Mucosa of descending colon (tissue), 3 donors: Measurements from ENCODE around the gene PIM3. TPM values are rescaled to one million over a fixed set of nuclear protein-coding genes. Genes with fewer than 3 reads are reported as not detected.
"Not testable (repeated sequence)": the region's sequence is repeated elsewhere in the genome, so short reads cannot be mapped to it uniquely, and the experiment has no call there.

Experiments used
- ATAC-seq: fragments of 200-7000 bp; cut with Tn5 transposase; one replicate; pipeline ENCODE4 v1.9.1; 2020; ENCODE audit warnings: mild to moderate bottlenecking, moderate library complexity
- DNase-seq, 3 donors: peaks; one replicate each; pipeline ENCODE4 v3.0.0-alpha.2; 2020
- H3K36me3 ChIP-seq: fragments of 200-600 bp; one replicate; pipeline ENCODE4 v1.8.0; 2021; ENCODE audit warnings: low read depth, mild to moderate bottlenecking
- H3K4me1 ChIP-seq: fragments of 200-600 bp; one replicate; pipeline ENCODE4 v1.8.0; 2021; ENCODE audit warnings: low read depth, mild to moderate bottlenecking
- H3K4me3 ChIP-seq: fragments of 200-600 bp; one replicate; pipeline ENCODE4 v1.8.0; 2021; ENCODE audit warnings: mild to moderate bottlenecking
- H3K9me3 ChIP-seq: fragments of 200-600 bp; one replicate; pipeline ENCODE4 v1.8.0; 2021; ENCODE audit warnings: mild to moderate bottlenecking
- CTCF ChIP-seq: fragments of 200-600 bp; IDR thresholded peaks from one replicate; pipeline ENCODE4 v1.8.0; 2022; ENCODE audit warnings: antibody characterized with exemption, mild to moderate bottlenecking
- intact Hi-C, 2 donors: fragments of 100-400 bp; cut with DNase I in 1 of 2; cut with micrococcal nuclease in 1 of 2; formaldehyde crosslinking; loops; one replicate each; pipeline versions ENCODE4 v1.11.0 to v1.11.1; 2022; cut with DNase I, micrococcal nuclease
- total RNA-seq, 3 donors: library from RNA; stranded (reverse); fragmentation: NEBNext Ultra II Directional in 2 of 3; extraction: Animal tissue kit (Norgen Biotek cat#: 25700) in 2 of 3; gene quantifications; one replicate each; pipeline versions ENCODE4 v1.2.1 to v1.2.4, GENCODE V29; 2021 to 2023
- donor health status: DM: no; HTN: no; CAD: no; lungs with moderate emphysema.
- donor health status: DM: no; HTN: no; CAD: no.
- donor health status: DM: no; HTN: yes; CAD: no.

Gene PIM3
- total RNA-seq, 3 donors from 2014 or later, result 56.4 to 106 (median 58.7) TPM

DNA sequence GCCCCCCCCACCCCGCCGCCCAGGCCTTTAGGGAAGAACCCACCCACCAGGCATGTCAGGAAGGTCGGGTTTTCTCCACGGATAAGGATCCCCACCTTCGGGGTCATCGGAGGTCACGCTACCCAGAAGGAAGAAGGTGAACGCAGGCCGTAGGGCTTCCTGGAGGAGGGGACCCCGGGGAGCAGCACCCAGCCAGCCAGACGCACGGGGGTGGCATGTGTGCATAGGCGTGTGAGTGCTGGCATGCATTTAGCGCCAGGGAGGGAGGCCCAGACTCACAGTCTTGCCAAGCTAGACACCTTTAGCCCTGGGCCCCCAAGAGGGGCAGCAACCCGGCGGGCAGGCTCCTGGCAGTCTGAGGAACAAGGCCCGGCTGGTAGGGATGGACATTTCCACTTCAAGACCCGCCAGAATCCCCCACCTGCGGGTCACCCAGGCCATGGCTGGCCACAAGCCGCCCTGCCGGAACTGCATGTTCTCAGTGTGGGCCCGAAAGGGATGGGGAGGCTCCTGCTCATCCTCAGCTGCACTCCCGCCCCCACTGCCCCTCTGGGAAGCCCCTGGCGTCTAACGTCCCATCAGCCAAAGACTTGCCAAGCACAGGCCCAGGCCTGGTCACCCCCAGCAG is 16.7 kb upstream of the PIM3 start:
- DNase-seq (no peak), ATAC-seq (no peak)
- no peaks in the 10 kb centered on the region for H3K36me3 ChIP-seq
- peaks cover 12% of the 10 kb centered on the region for H3K4me1 ChIP-seq
- H3K4me3 ChIP-seq, result no peak overlapping the region
- no peaks in the 10 kb centered on the region for H3K9me3 ChIP-seq
- TF ChIP-seq CTCF, result no peak
- intact Hi-C loops, result no loop called here

- Histone ChIP-seq H3K36me3 (no peaks in the 10 kb centered on the region), H3K4me1 (peaks cover 12% of the 10 kb centered on the region), H3K4me3 (no peak overlapping the region), H3K9me3 (no peaks in the 10 kb centered on the region)
- intact Hi-C loops, result no loop called here
- ATAC-seq, result no peak
- no peak for DNase-seq
- no peak for TF ChIP-seq CTCF
These were observed 16.1 kb upstream of the PIM3 start for GRCh38 chr22:49944399-49944891.

DNA sequence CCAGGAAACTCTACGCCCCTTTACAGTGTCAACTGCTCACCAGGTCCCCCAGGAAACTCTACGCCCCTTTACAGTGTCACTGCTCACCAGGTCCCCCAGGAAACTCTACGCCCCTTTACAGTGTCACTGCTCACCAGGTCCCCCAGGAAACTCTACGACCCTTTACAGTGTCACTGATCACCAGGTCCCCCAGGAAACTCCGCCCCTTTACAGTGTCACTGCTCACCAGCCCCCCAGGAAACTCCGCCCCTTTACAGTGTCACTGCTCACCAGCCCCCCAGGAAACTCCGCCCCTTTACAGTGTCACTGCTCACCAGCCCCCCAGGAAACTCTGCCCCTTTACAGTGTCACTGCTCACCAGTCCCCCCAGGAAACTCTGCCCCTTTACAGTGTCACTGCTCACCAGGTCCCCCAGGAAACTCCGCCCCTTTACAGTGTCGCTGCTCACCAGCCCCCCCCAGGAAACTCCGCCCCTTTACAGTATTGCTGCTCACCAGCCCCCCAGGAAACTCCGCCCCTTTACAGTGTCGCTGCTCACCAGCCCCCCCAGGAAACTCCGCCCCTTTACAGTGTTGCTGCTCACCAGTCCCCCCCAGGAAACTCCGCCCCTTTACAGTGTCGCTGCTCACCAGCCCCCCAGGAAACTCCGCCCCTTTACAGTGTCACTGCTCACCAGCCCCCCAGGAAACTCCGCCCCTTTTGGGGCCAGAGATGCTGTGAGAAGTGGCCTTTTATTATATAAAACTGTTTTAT is 15.4 kb upstream of the PIM3 start:
- peak in 1 of 3 donors; percentile 59 for DNase-seq
- ATAC-seq, H3K9me3 ChIP-seq, H3K4me3 ChIP-seq, H3K36me3 ChIP-seq, intact Hi-C loops: not testable (repeated sequence)
- H3K4me1 ChIP-seq, result peaks cover 18% of the 10 kb centered on the region

DNA sequence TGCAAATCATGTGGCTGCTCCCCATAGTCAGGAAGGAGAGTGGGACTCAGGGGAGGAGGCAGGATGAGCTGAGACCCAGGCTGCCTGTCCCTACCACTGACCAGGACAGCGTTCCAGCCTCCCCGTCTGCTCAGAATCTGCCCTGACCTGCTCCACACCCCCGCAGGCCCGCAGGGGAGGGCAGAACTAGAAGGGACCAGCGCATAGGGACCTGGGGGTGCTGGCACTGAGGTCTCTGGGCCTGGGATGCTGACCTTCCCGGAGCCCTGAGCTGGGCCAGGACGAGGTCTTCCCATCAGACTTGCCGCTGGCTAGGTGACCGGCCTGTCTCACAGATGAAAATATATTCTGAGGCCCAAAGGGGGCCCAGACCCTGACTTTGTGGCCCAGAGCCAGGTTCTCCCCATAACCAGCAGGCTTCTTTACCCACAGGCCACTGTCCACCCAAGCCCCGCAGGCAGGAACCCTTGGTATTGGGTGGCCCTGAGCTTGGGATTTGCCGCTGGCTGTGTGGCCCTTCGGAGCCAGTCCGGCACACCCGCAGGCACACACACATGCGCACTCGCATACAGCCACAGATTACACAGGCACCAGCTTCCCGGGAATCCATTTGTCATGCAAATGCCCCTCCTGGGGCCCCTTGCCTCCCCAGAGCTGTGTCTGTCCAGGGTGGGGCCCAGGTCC is 13.8 kb upstream of the PIM3 start:
- H3K4me3 ChIP-seq, result no peak overlapping the region
- no peaks in the 10 kb centered on the region for H3K36me3 ChIP-seq
- no peak for TF ChIP-seq CTCF
- H3K9me3 ChIP-seq, result no peaks in the 10 kb centered on the region
- ATAC-seq (peak; percentile 19), DNase-seq (peak in 2 of 3 donors; percentile 74 to 78)
- peaks cover 27% of the 10 kb centered on the region for H3K4me1 ChIP-seq
- intact Hi-C loops, result no loop called here

DNA sequence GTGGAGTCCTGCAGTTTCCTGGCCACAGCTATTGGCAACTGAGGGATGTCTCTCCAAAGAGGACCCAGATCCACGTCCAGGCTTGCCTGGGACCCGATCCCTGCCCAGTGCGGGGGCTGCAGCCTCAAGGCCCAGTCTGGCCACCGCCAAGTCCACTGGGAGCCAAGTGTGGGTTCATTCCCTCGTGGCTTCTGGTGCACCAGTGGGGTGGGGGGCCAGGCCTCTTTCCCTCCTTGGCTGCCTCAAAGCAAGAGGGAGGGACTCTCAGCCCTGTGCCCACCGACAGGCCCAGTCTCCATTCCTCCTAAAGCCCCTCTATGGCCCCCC is 13.3 kb upstream of the PIM3 start:
- Histone ChIP-seq H3K4me3 (no peak overlapping the region), H3K36me3 (no peaks in the 10 kb centered on the region), H3K4me1 (peaks cover 32% of the 10 kb centered on the region), H3K9me3 (no peaks in the 10 kb centered on the region)
- intact Hi-C loops, result no loop called here
- ATAC-seq (no peak), DNase-seq (no peak)
- TF ChIP-seq CTCF, result no peak
